Measurements from ENCODE around the gene ABHD11. TPM values are rescaled to one million over a fixed set of nuclear protein-coding genes. Genes with fewer than 3 reads are reported as not detected.

The ABHD11 gene
- polyA plus RNA-seq, 1 donor (not counting 4 experiments of a cell fraction or from before 2014, with no cell fraction given), result 11.3 TPM

DNA sequence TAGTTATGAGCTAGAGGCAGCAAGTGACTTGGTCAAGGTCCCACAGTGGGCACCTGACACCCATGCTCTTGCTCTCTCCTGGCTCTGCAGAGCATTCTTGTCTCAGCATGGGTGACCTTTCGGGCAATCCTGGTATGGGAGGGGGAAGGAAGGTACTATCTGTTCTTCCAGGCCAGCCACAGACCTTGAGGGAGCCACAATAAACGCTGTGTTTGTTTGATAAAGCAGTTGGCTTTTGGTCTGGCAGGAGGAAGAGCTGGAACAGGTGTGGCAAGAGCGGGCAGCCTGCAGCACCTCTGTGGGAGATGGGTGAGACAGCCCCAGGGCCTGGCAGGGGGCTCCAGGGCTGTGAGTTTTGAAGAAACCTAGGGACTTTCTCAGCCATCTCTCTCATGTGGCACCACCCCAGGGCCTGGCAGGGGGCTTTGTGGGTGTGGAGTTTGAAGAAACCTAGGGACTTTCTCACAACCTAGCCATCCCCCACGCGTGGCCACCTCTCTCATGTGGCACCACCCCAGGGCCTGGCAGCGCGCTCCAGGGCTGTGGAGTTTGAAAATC is 20.1 kb upstream of the ABHD11 start:
- no peak overlapping the region for H3K4me2 ChIP-seq (ENCODE audit: control insufficient read depth, extremely low read depth, insufficient read depth, low read depth, low read length)
- H3K9me3 ChIP-seq (ENCODE audit: control insufficient read depth, low read depth, low read length), result no peaks in the 10 kb centered on the region
- H3K9me1 ChIP-seq (ENCODE audit: control insufficient read depth, extremely low read depth, insufficient read depth, low read length), result no peaks in the 10 kb centered on the region
- no peak overlapping the region for H2AFZ ChIP-seq (ENCODE audit: control insufficient read depth, low read length)
- H3K4me1 ChIP-seq (ENCODE audit: control insufficient read depth, extremely low read depth, insufficient read depth, low read length), result no peaks in the 10 kb centered on the region
- TF ChIP-seq EZH2 (IDR thresholded peaks at IDR 0.05; ENCODE audit: low read length), result no peak
- TF ChIP-seq, protein P1, sequence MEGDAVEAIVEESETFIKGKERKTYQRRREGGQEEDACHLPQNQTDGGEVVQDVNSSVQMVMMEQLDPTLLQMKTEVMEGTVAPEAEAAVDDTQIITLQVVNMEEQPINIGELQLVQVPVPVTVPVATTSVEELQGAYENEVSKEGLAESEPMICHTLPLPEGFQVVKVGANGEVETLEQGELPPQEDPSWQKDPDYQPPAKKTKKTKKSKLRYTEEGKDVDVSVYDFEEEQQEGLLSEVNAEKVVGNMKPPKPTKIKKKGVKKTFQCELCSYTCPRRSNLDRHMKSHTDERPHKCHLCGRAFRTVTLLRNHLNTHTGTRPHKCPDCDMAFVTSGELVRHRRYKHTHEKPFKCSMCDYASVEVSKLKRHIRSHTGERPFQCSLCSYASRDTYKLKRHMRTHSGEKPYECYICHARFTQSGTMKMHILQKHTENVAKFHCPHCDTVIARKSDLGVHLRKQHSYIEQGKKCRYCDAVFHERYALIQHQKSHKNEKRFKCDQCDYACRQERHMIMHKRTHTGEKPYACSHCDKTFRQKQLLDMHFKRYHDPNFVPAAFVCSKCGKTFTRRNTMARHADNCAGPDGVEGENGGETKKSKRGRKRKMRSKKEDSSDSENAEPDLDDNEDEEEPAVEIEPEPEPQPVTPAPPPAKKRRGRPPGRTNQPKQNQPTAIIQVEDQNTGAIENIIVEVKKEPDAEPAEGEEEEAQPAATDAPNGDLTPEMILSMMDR (optimal IDR thresholded peaks at IDR 0.05 in 1 of 3, IDR thresholded peaks at IDR 0.05 in 1 of 3, conservative IDR thresholded peaks at IDR 0.05 in 1 of 3; ENCODE audit: extremely low read depth in 1 of 3, insufficient read depth in 2 of 3, low read length in 3 of 3), result no peak
- H3K36me3 ChIP-seq (ENCODE audit: control insufficient read depth in 2 of 2, extremely low read depth in 1 of 2, insufficient read depth in 2 of 2, low read length in 2 of 2), result no peaks in the 10 kb centered on the region
- dilution Hi-C loops (cut with MboI; ENCODE audit: extremely low pct_ligation_motif_present, low sequenced_read_pairs), result no loop called here
- DNase-seq (ENCODE audit: low read depth, low spot score), result no peak
- FAIRE-seq, result no peak
- H3K27me3 ChIP-seq (ENCODE audit: control insufficient read depth, extremely low read depth, insufficient read depth, low read length), result no peaks in the 10 kb centered on the region
- H4K20me1 ChIP-seq (ENCODE audit: control insufficient read depth, extremely low read depth, insufficient read depth, low read length), result no peaks in the 10 kb centered on the region
- no peaks in the 10 kb centered on the region for H3K79me2 ChIP-seq (ENCODE audit: control insufficient read depth, insufficient read depth, low read length)
- H3K4me3 ChIP-seq (ENCODE audit: control insufficient read depth in 2 of 3, extremely low read depth in 1 of 3, insufficient read depth in 2 of 3, low read depth in 1 of 3, low read length in 3 of 3), result no peak overlapping the region
- no peak overlapping the region for H3K9ac ChIP-seq (ENCODE audit: control insufficient read depth, extremely low read depth, insufficient read depth, low read length)
- no peak overlapping the region for H3K27ac ChIP-seq (ENCODE audit: control insufficient read depth, insufficient read depth, low read length)

DNA sequence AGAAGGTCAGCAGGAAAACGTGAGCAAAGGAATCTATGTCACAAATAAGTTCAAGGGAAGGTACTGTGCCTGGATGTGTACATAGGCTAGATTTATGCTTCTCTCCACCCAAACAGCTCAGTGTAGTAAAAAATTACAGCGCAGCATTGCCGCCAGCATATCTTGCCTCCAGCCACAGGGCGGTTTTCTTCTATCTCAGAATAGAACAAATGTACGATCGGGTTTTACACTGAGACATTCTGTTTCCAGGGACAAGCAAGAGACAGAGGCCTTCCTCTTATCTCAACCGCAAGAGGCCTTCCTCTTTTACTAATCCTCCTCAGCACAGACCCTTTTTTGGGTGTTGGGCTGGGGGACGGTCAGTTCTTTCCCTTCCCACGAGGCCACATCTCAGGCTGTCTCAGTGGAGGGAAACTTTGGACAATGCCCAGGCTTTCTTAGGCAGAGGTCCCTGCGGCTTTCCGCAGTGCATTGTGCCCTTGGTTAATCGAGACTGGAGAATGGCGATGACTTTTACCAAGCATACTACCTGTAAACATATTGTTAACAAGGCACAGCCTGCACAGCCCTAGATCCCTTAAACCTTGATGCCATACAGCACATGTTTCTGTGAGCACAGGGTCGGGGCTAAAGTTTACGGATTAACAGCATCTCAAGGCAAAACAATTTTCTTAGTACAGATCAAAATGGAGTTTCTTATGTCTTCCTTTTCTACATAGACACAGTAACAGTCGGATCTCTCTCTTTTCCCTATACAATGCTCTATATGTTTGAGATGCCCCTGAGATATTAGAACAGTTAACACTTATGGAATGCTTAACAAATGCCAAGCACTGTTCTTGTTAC is 11.6 kb upstream of the ABHD11 start:
- H3K27ac ChIP-seq (ENCODE audit: control insufficient read depth, insufficient read depth, low read length), result no peak overlapping the region
- dilution Hi-C loops (cut with MboI; ENCODE audit: extremely low pct_ligation_motif_present, low sequenced_read_pairs), result no loop called here
- no peaks in the 10 kb centered on the region for H3K4me1 ChIP-seq (ENCODE audit: control insufficient read depth, extremely low read depth, insufficient read depth, low read length)
- TF ChIP-seq, protein P1 (optimal IDR thresholded peaks at IDR 0.05 in 1 of 3, IDR thresholded peaks at IDR 0.05 in 1 of 3, conservative IDR thresholded peaks at IDR 0.05 in 1 of 3; ENCODE audit: extremely low read depth in 1 of 3, insufficient read depth in 2 of 3, low read length in 3 of 3), result no peak
- no peak for TF ChIP-seq EZH2 (IDR thresholded peaks at IDR 0.05; ENCODE audit: low read length)
- FAIRE-seq (no peak), DNase-seq (ENCODE audit: low read depth, low spot score) (no peak)
- no peaks in the 10 kb centered on the region for H3K27me3 ChIP-seq (ENCODE audit: control insufficient read depth, extremely low read depth, insufficient read depth, low read length)
- no peak overlapping the region for H3K9ac ChIP-seq (ENCODE audit: control insufficient read depth, extremely low read depth, insufficient read depth, low read length)
- H3K9me1 ChIP-seq (ENCODE audit: control insufficient read depth, extremely low read depth, insufficient read depth, low read length), result no peaks in the 10 kb centered on the region
- no peak overlapping the region for H3K4me3 ChIP-seq (ENCODE audit: control insufficient read depth in 2 of 3, extremely low read depth in 1 of 3, insufficient read depth in 2 of 3, low read depth in 1 of 3, low read length in 3 of 3)
- H3K79me2 ChIP-seq (ENCODE audit: control insufficient read depth, insufficient read depth, low read length), result no peaks in the 10 kb centered on the region
- H3K9me3 ChIP-seq (ENCODE audit: control insufficient read depth, low read depth, low read length), result no peaks in the 10 kb centered on the region
- H3K36me3 ChIP-seq (ENCODE audit: control insufficient read depth in 2 of 2, extremely low read depth in 1 of 2, insufficient read depth in 2 of 2, low read length in 2 of 2), result no peaks in the 10 kb centered on the region
- H3K4me2 ChIP-seq (ENCODE audit: control insufficient read depth, extremely low read depth, insufficient read depth, low read depth, low read length), result no peak overlapping the region
- no peak overlapping the region for H2AFZ ChIP-seq (ENCODE audit: control insufficient read depth, low read length)
- no peaks in the 10 kb centered on the region for H4K20me1 ChIP-seq (ENCODE audit: control insufficient read depth, extremely low read depth, insufficient read depth, low read length)
